Transverse colon (tissue), 4 donors: ENCODE measurements around the gene LRIT1. TPM values are rescaled to one million over a fixed set of nuclear protein-coding genes. Genes with fewer than 3 reads are reported as not detected.

Experiments used
- DNase-seq: peaks from one replicate; pipeline ENCODE4 v3.0.0-alpha.2; 2019
- H3K27ac ChIP-seq, 4 donors: fragments of 200-600 bp; sonication (generic); 2 replicates each; pipeline ENCODE4 v1.5.1; 2016 to 2018; ENCODE audit warnings: inconsistent platforms in 4 of 4
- H3K27me3 ChIP-seq: fragments of 200-600 bp; sonication (generic); 2 replicates; pipeline ENCODE4 v1.5.1; 2017; ENCODE audit warnings: inconsistent platforms
- H3K36me3 ChIP-seq, 4 donors: fragments of 200-600 bp; sonication (generic); 2 replicates each; pipeline ENCODE4 v1.5.1; 2017 to 2019; ENCODE audit warnings: inconsistent platforms in 4 of 4
- H3K4me1 ChIP-seq, 4 donors: fragments of 200-600 bp; sonication (generic); 2 replicates each; pipeline ENCODE4 v1.5.1; 2017 to 2020; ENCODE audit warnings: inconsistent platforms in 4 of 4
- H3K4me3 ChIP-seq, 4 donors: fragments of 200-600 bp; sonication (generic); 1 replicate in 1 of 4; 2 replicates in 3 of 4; pipeline versions ENCODE4 v1.5.1 to v1.6.1; 2017 to 2019; ENCODE audit warnings: inconsistent platforms in 4 of 4
- H3K9me3 ChIP-seq, 2 donors: fragments of 200-600 bp; sonication (generic); 2 replicates each; pipeline ENCODE4 v1.5.1; 2017 to 2019; ENCODE audit warnings: inconsistent platforms in 2 of 2
- CTCF ChIP-seq, 5 experiments: fragments of 200-600 bp in 3 of 5; fragments of 450-650 bp in 2 of 5; sonication (generic) in 3 of 5; IDR thresholded peaks; 1 replicate in 2 of 5; 2 replicates in 3 of 5; pipeline ENCODE4 v1.5.1; 2016 to 2017; ENCODE audit warnings: antibody characterized with exemption in 5 of 5, inconsistent platforms in 3 of 5, mild to moderate bottlenecking in 2 of 5, moderate library complexity in 1 of 5
- EP300 ChIP-seq: sonication (generic); formaldehyde crosslinking; IDR thresholded peaks from one replicate; pipeline ENCODE4 v1.6.1; 2017; ENCODE audit warnings: antibody characterized with exemption, low read depth
- POLR2A ChIP-seq: fragments of 450-650 bp; IDR thresholded peaks from one replicate; pipeline ENCODE4 v1.6.1; 2016; ENCODE audit warnings: antibody characterized with exemption, mild to moderate bottlenecking, moderate library complexity
- POLR2AphosphoS5 ChIP-seq, 3 donors: sonication (generic); formaldehyde crosslinking; IDR thresholded peaks; one replicate each; pipeline ENCODE4 v1.6.1; 2016; ENCODE audit warnings: antibody characterized with exemption in 3 of 3
- WGBS, 2 donors: methylation state at CpG; one replicate each; pipeline ENCODE4 v1.1.5; 2018; ENCODE audit warnings: low coverage in 1 of 2; 5-methylcytosine and 5-hydroxymethylcytosine counted together
- in situ Hi-C, 4 donors: fragments of 200-750 bp; cut with MboI; loops; one replicate each; pipeline versions ENCODE4 v1.15.0 to v1.15.1; 2017; ENCODE audit warnings: low sequenced_read_pairs in 3 of 4, low pct_ligation_motif_present in 1 of 4, low pct_unique_long_range_greater_than_20kb in 1 of 4
- intact Hi-C: fragments of 100-400 bp; cut with DNase I; formaldehyde crosslinking; loops from one replicate; pipeline ENCODE4 v1.15.1; 2023; ENCODE audit warnings: low total_unique reads
- total RNA-seq, 4 donors: library from RNA; depleted of rRNA; stranded (reverse); fragments of >200 nt; gene quantifications; one replicate each; pipeline ENCODE4 v1.1.0, GENCODE V29; 2016

LRIT1 gene
- total RNA-seq, 4 donors from 2014 or later = not detected

- H3K4me1 ChIP-seq = peaks cover 0 to 24% (median 8%) of the 10 kb centered on the region in 4 donors
- 40 to 71% methylated on average over 1 to 4 of the region's 4 CpGs for WGBS, 2 donors
- TF ChIP-seq POLR2AphosphoS5 (IDR thresholded peaks at IDR 0.05) = no peak
- no peak for TF ChIP-seq CTCF (IDR thresholded peaks at IDR 0.05)
- TF ChIP-seq EP300 = no peak
- no peak for TF ChIP-seq POLR2A
- no peaks in the 10 kb centered on the region for H3K27me3 ChIP-seq
- H3K9me3 ChIP-seq = no peaks in the 10 kb centered on the region
- H3K27ac ChIP-seq = peak overlapping the region in 3 of 4 donors; percentile 14 to 39 (median 24)
- DNase-seq = peak; percentile 77
- in situ Hi-C loops (no loop called here), intact Hi-C loops (no loop called here)
- no peaks in the 10 kb centered on the region for H3K36me3 ChIP-seq
- H3K4me3 ChIP-seq = no peak overlapping the region
Observed at GRCh38 chr10:84184517-84184916, 56.8 kb downstream of the LRIT1 start.

- Histone ChIP-seq H3K4me1 (peaks cover 0 to 27% (median 10%) of the 10 kb centered on the region in 4 donors), H3K9me3 (no peaks in the 10 kb centered on the region), H3K4me3 (no peak overlapping the region), H3K27me3 (no peaks in the 10 kb centered on the region), H3K27ac (no peak overlapping the region), H3K36me3 (no peaks in the 10 kb centered on the region)
- intact Hi-C loops (no loop called here), in situ Hi-C loops (no loop called here)
- WGBS, 2 donors = 96% methylated on average over 5 of the region's 5 CpGs; no CpG with 5 or more reads in 1 of the 2 donors
- no peak for DNase-seq
- no peak for TF ChIP-seq POLR2A
- TF ChIP-seq EP300 = no peak
- TF ChIP-seq POLR2AphosphoS5 (IDR thresholded peaks at IDR 0.05) = no peak
- no peak for TF ChIP-seq CTCF (IDR thresholded peaks at IDR 0.05)
Observed at GRCh38 chr10:84181631-84182030, 59.7 kb downstream of the LRIT1 start.

Other genes starting within 250 kb of the LRIT1 start
- 100 to 1,000 TPM; 134 to 351 (median 225) TPM for gene GHITM, start 102.0 kb downstream of the LRIT1 start, total RNA-seq
- 100 to 1,000 TPM; 197 to 480 (median 266) TPM for gene GPR15LG, start 67.7 kb downstream of the LRIT1 start, total RNA-seq
- 100 to 1,000 TPM in 2 of 4 donors, 10 to 100 TPM in 2; 42.1 to 110 (median 75.5) TPM for gene CDHR1, start 47.0 kb downstream of the LRIT1 start, total RNA-seq
- not detected for gene LRIT2, start 16.0 kb downstream of the LRIT1 start, total RNA-seq
- gene RGR, start 3.5 kb upstream of the LRIT1 start, total RNA-seq = 1 to 10 TPM in 3 of 4 donors, not detected in 1; 1.1 to 6.0 (median 1.2) TPM
- 10 to 100 TPM; 20.9 to 45.6 (median 33.7) TPM for gene CCSER2, start 87.0 kb upstream of the LRIT1 start, total RNA-seq